ENCODE results near the gene PVRIG. TPM values are rescaled to one million over a fixed set of nuclear protein-coding genes. Genes with fewer than 3 reads are reported as not detected.
"Not testable (repeated sequence)": the region's sequence is repeated elsewhere in the genome, so short reads cannot be mapped to it uniquely, and the experiment has no call there.

PVRIG gene
- total and polyA plus RNA-seq, 12 donors = 0.21 to 1.8 (median 0.49) TPM; not detected in 2

GRCh38 chr7:100195222-100195621 lies 24.5 kb upstream of the PVRIG start:
- H3K36me3 ChIP-seq (replicated peaks in 1 of 2) = no peaks in the 10 kb centered on the region
- 82 to 97% (median 84%) methylated on average over 2 of the region's 2 CpGs for WGBS, 4 donors
- TF ChIP-seq POLR2A (IDR thresholded peaks at IDR 0.05) (no peak), CTCF (IDR thresholded peaks at IDR 0.05) (no peak)
- no peaks in the 10 kb centered on the region for H3K9me3 ChIP-seq (replicated peaks in 1 of 3)
- no peaks in the 10 kb centered on the region for H3K4me1 ChIP-seq (replicated peaks in 1 of 2)
- H3K4me3 ChIP-seq = no peak overlapping the region
- no peak overlapping the region for H3K27ac ChIP-seq
- no peak for DNase-seq
- H3K27me3 ChIP-seq = no peaks in the 10 kb centered on the region
- intact Hi-C loops (cut with DNase I) = no loop called here

GRCh38 chr7:100195901-100196322 lies 23.8 kb upstream of the PVRIG start:
- intact Hi-C loops (cut with DNase I); H3K27me3 ChIP-seq; H3K36me3 ChIP-seq (replicated peaks in 1 of 2); H3K4me3 ChIP-seq; H3K27ac ChIP-seq; H3K4me1 ChIP-seq (replicated peaks in 1 of 2); H3K9me3 ChIP-seq (replicated peaks in 1 of 3): not testable (repeated sequence)
- peak in 1 of 7 donors; percentile 21 for DNase-seq
- 91 to 97% (median 96%) methylated on average over 6 of the region's 6 CpGs for WGBS, 4 donors

- no peaks in the 10 kb centered on the region for H3K36me3 ChIP-seq (replicated peaks in 1 of 2)
- no peaks in the 10 kb centered on the region for H3K9me3 ChIP-seq (replicated peaks in 1 of 3)
- no peaks in the 10 kb centered on the region for H3K27me3 ChIP-seq
- WGBS, 4 donors = 87 to 93% (median 92%) methylated on average over 10 of the region's 10 CpGs
- peak in 1 of 7 donors; percentile 17 for DNase-seq
- no peak overlapping the region for H3K4me3 ChIP-seq
- no peak overlapping the region for H3K27ac ChIP-seq
- H3K4me1 ChIP-seq (replicated peaks in 1 of 2) = no peaks in the 10 kb centered on the region
- TF ChIP-seq CTCF (IDR thresholded peaks at IDR 0.05) = no peak
- TF ChIP-seq POLR2A (IDR thresholded peaks at IDR 0.05) = no peak
- intact Hi-C loops (cut with DNase I) = no loop called here
These were observed 21.5 kb upstream of the PVRIG start for GRCh38 chr7:100198266-100198665.

GRCh38 chr7:100200693-100201092 lies 19.1 kb upstream of the PVRIG start:
- no peaks in the 10 kb centered on the region for H3K9me3 ChIP-seq (replicated peaks in 1 of 3)
- no peak overlapping the region for H3K4me3 ChIP-seq
- H3K27ac ChIP-seq = no peak overlapping the region
- TF ChIP-seq CTCF (IDR thresholded peaks at IDR 0.05) (no peak), POLR2A (IDR thresholded peaks at IDR 0.05) (no peak)
- no peaks in the 10 kb centered on the region for H3K4me1 ChIP-seq (replicated peaks in 1 of 2)
- intact Hi-C loops (cut with DNase I) = no loop called here
- no peak for DNase-seq
- 91 to 95% (median 92%) methylated on average over 11 of the region's 11 CpGs for WGBS, 4 donors
- no peaks in the 10 kb centered on the region for H3K27me3 ChIP-seq
- H3K36me3 ChIP-seq (replicated peaks in 1 of 2) = no peaks in the 10 kb centered on the region

- Histone ChIP-seq H3K4me1 (replicated peaks in 1 of 2) (no peaks in the 10 kb centered on the region), H3K27ac (no peak overlapping the region), H3K36me3 (replicated peaks in 1 of 2) (no peaks in the 10 kb centered on the region), H3K9me3 (replicated peaks in 1 of 3) (no peaks in the 10 kb centered on the region), H3K27me3 (no peaks in the 10 kb centered on the region), H3K4me3 (no peak overlapping the region)
- intact Hi-C loops (cut with DNase I) = no loop called here
- peak in 1 of 7 donors; percentile 48 for DNase-seq
- 84 to 94% (median 91%) methylated on average over 5 to 9 of the region's 9 CpGs for WGBS, 4 donors
- TF ChIP-seq POLR2A (IDR thresholded peaks at IDR 0.05) (no peak), CTCF (IDR thresholded peaks at IDR 0.05) (no peak)
These were observed 15.3 kb upstream of the PVRIG start for GRCh38 chr7:100204454-100204853.
